GM21619 (cell line): ENCODE measurements around the gene FMO2.

Source experiments
- ATAC-seq: cut with Tn5 transposase; IDR thresholded peaks from one replicate; pipeline ENCODE4 v1.9.1; 2021; ENCODE audit not compliant: unreplicated experiment

Gene FMO2

DNA sequence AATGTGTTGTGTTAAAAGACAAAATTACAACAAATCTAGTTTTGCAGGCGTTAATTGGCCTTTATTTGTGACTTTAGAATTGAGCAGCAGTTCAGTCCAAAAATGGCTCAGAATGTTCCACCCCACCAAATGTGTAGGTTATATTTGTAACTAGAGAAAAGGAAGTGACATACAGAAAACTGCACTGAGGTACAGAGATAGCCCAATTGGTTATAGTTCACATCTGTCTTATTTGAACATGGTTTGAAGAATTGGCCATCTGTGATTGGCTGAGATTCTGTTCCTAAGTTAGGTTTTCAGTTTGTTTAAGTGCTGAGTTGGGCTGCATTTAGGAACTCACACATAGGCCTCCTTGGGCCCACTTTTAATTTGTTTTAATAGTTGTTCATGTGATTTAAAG lies 12.0 kb upstream of the FMO2 start:
- ATAC-seq = no peak

DNA sequence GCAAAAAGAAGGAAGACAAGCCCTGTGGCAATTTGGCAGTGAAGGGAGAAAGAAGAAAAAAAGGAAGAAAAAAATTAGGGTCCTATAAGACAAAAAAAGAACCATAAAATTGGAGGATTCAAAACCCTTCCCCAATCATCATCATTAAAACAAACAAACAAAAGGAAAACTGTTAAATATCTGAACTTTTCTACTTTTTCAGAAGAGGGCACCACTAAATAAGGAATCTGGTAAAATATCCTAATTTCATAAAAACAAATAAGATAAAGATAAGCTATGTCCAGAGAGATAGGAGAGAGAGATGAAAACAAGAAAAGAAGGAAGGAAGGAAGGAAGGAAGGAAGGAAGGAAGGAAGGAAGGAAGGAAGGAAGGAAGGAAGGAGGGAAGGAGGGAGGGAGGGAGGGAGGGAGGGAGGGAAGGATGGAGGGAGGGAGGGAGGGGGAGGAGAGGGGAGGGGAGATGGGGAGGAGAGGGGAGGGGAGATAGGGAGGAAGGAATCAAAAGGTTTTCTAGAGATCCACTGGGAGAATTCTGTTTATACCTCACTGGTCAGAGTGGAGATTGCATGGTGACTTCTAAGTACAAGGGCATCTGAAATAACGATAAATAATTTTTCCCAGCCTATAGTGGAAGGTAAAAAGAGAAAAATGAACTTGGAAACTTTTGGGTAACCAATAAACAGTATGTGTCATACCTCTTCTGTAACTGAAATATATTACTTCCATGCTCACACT lies 10.4 kb upstream of the FMO2 start:
- no peak for ATAC-seq

- ATAC-seq = no peak
Measured at GRCh38 chr1:171177261-171177660, 7.8 kb upstream of the FMO2 start.

- ATAC-seq = no peak
Measured at GRCh38 chr1:171179318-171180227, 5.5 kb upstream of the FMO2 start.

DNA sequence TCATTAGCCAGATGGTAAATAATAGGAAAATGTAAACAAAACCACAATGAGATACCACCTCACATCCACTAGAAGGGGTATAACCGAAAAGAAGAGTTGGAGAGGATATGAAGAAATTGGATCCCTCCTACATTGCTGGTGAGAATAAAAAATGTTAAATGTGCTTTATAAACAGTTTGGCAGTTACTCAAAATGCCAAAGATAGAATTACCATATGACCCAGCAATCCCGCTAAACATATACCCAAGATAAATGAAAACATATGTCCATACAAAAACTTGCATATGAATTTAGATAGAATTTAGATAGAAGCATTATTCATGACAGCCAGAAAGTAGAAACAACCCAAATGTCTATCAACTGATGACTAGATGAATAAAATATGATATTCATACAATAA lies 4.4 kb upstream of the FMO2 start:
- ATAC-seq = no peak

DNA sequence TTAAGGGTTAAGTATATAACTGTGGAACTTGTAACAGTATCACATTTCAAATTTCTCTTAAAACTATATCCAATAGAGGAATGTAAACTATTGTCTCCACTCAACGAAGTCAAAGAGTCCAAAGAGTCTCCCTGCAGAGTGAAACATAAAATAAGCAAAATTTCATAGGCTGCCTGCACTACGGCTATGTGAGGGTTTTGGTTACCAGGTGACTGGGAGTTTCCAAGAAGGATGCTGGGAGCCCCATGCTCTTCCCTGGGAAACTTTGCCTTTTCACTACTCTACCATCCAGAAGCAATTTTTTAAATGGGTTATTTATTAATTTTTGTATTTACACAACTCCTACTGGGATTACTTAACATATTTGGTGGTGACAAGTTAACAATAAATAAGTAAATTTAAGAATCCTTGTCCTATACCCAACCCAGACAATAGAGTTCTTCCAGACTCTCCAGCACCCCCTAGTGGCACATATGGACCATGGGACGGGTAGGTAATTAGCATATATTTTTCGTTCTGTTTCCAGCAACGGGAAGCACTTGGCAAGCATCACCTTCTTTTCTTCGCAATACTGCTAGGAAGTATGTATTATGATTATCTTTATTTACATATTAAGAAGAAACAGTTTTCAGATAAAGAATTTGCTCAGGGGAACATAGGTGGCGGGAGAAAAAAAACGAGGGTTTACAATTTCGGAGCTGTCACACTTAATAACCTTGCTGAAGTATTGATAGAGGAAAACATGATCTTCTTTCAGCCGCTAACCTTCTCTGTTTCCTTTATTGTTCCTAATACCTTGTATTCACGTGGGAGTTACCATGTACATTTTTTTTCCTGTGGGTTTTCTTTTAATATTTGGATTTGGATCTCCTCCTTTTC lies 3.5 kb downstream of the FMO2 start:
- peak; percentile 84 for ATAC-seq

DNA sequence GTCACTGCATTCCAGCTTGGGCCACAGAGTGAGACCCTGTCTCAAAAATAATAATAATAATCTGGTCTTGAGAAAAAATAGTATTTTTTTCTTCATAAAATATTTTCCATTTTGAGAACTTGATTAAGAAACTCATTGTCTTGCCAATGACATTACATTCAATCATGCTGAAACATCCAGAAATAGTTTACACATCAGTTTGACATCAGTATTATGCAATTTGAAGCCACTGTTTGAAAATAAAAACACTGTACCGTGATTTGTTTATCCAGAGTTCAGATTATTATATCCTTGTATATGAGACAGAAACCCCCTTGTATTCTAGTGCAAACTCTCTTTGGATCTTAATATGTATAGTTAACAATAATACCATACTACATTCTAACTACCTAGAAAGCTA lies 6.9 kb downstream of the FMO2 start:
- ATAC-seq = no peak

DNA sequence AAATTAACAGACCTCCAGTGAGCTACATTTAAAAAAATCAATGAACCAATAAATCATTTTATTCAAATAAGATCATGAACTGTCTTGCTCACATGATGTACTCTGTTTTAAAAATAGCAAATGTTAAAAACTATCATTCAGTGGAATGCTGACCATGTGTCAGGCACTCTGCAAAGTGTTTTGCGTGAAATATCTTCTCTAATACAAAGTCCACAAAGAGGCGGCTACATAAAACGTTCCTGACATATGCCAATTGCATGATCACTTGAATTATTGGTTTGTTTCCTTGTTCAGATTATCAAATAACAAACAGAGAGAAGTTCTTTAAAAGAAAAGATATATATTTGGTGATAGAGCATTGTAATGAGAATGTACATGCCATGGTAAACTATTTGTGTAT lies 10.7 kb downstream of the FMO2 start:
- no peak for ATAC-seq

GRCh38 chr1:171196351-171196750 lies 11.3 kb downstream of the FMO2 start:
- ATAC-seq = no peak

GRCh38 chr1:171198081-171198480 lies 13.0 kb downstream of the FMO2 start:
- ATAC-seq = no peak

DNA sequence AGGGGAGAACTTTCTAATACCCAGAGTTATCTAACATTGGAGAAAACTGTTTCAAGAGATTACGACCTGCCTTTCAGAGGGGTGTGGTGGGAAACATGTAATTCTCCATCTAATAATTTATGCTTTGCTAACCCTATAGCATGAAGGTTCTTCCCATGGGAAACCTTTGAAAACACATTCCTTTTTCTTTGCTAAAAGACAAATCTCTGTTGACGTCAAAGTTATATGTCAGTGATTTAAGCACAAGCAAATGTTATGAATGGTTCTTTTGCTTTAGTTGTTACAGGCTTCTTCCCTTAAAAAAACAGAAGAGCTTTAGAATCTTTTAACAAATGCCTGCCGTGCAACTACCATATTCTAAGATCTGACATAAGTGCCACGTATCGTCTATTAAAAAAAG lies 19.2 kb downstream of the FMO2 start:
- ATAC-seq = no peak

GRCh38 chr1:171206204-171206977 lies 21.3 kb downstream of the FMO2 start:
- no peak for ATAC-seq

GRCh38 chr1:171206978-171207355 lies 21.9 kb downstream of the FMO2 start:
- no peak for ATAC-seq

DNA sequence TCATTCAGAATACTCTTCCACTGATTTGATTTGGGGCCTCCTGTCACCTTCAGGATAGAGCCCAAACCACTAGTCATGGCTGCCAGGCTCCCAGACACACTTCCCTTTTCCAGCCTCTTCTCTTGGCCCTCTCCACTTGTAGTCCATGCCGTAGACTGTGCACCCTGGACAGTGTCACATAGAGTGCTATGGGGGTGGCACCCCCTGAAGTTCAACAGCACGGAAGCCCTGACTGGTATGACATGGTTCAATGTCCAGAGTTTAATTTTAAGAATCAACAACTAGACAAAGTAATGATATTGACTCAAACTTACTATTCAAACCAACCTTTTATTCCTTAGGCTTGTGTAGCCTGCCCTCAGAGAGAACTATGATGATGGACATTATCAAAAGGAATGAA lies 22.3 kb downstream of the FMO2 start:
- ATAC-seq = no peak

DNA sequence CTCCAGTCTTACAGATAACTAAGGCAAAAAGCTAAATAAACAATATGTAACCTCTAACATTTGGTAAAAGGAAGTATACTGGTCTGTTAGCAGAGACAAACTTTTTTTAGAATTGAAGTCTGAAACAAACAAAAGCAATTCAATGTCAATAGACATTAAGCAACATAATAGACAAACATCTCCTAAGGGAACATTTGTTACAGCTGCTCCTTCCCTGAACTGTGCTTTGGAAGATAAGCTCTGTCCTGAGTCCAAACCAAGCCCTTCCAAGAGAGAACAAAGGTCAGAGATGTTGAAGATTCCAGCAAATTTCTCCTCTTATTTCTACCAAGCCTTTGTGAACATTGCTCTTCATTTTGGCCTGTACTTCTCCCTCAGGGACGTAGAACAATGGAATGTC lies 25.3 kb downstream of the FMO2 start:
- ATAC-seq = no peak

DNA sequence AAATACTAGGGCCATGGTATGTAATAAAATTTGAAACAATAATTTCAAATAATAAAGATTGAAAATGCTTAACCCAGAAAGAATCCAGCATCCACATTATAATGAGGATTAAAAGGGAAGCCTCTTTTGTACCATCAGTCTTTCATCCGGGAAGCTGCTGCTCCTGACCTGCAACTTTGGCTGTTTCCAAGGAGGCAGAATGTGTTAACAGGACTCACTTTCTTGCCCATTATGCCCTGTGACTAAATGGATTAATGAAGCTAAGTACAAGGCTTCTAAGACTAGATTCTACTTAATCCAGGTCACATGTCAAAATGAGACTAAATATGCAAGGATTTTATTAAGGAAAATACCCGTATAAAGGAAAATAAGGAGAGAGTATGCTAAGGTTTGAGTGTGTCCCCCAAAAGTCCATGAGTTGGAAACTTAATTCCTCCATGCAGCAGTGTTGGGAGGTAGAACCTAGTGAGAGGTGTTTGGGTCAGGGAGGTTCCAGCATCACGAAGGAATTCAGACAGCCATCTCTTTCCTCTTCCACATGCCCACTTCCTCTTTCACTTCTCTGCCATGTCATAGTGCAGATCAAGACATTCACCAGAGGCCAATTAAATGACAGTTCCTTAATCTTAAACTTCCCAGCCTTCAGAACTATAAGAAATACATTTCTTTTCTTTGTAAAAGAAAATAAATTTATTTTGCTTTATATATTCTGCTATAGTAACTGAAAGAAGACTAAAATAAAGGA lies 27.7 kb downstream of the FMO2 start:
- ATAC-seq = no peak

DNA sequence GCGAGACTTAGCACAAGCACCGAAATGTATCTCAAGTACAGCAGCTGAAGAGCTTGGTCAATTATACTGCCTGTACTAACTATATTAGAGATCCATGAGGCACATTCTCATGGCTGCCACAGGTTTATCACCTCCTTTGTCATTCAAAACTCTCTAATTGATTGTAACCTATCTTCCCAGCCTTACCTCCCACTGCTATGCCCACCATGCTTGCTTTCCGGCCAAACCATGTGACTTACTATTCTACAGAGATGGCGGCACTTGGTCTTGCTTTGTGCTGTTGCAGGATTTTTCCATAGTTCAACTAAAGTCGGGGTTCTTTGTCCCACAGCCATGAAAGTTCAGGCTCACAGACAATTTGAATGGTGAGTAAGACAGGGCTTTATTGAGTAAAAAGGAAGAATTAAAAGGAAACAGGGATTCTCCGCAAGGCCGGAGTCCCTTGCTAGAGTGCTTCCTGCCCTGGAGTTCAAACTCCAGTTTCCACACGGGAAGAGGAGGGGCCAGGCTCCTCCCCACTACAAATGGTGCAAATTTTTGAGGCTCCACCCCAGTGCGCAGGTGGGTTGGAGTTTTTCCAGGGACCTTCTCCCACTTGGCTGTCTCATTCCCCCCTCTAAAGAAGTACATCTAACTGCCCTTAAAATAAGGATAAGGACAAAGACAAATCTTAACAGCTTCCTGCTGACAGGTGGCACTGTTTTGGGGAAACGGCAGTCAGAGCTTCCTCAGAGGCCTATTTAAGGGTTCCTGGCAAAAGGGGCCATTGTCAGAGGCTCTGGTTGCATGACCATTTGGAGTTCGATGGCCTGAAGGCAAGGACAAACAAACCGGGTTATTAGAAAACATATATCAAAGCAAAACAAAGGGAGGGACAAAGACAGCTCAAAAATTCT lies 28.7 kb downstream of the FMO2 start:
- no peak for ATAC-seq

DNA sequence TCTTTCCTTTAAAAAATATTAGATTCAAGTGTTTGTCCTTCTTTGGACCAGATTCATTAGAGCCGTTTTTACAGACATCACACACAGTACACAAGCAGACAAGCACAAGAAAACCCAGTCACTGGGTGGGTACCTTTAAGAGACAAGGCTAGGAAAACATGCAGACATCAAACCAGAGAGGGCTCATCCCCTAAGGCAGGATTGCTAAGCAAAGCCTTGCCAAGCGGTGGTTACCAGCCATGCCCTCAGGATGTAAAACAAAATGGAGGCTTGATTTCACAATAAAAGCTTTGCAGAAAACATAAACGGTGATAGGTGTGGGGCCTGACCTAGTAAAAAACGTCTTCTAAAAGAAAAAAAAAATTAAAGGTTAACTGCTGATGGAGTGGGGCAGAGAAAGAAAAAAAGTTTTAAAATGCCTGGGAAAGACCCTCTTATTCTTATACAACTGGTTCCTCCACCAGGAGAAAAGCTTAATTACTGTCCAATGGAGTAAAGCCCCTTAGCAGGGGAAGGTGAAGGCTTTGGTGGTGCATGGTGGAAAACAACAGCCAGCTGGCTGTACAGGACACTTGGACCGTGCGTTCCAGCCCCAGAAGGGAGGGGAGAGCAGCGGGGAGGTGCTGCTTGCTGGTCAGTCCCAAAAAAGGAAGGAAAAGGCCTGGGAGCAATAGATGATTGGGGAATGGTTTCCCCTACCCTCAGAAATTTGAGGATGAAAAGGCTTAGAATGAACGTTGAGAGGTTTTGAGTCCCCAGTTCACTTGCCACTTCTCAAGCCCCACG lies 32.8 kb downstream of the FMO2 start:
- ATAC-seq = no peak
